Activated T-cell treated with anti-CD3 and anti-CD28 coated beads for 4 hours (primary cell): ENCODE data around the gene SNCB.

Experiments
- DNase-seq: peaks from one replicate; pipeline ENCODE4 v3.0.0-alpha.2; 2020

The SNCB gene

DNA sequence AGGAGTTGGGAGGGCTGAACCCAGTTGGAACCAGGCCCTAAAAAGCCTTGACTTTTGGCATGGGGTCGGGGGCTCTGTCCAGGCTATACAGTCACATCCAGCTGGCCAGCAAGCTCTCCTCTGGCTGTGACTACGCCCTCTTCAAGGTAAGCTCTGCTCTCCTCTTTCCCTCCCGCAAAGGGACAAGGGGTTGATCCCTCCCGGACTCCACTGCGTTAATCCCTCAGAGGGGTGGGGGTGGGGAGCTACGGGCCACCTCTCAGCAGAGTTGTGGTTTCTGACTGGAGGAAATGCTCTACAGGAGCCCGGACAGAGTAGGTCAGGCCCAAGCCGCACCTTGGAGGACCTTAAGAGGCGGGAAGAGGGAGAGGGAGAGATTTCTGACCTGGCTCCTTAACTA is 14.0 kb upstream of the SNCB start:
- DNase-seq, result no peak

DNA sequence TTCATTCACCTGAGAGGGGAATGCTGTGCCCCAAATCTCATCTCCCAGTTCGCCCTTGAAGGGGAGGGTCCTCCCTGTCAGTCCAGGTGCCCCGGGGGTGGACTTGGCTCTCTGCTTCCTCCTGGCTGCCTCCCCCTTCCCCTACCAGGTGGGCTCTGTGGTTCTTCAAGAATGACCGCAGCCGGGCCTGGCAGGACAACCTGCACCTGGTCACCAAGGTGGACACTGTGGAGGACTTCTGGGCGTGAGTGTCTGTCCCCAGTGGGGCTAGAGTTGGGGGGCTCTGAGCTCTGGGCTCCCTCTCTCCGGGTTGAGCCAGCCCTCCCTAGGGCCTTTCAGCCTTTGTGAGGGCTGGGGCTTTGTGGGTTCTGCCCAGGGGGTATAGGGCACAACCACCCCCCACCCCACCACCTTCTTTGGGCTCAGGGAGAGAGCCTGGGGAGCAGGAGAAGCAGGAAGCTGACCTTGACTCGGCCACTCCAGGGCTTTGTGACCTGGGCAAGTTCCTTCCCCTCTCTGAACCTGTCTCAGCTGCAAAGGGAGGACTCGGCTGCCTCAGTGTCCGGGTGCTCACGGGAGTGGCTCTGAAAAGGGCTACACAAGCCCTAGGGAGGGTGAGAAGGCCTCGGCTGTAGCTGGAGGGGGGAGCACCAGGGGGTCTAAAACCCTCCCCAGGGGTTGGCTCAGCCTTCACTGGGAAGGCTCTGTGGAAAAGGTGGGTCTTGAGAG is 13.3 kb upstream of the SNCB start:
- DNase-seq, result no peak

DNA sequence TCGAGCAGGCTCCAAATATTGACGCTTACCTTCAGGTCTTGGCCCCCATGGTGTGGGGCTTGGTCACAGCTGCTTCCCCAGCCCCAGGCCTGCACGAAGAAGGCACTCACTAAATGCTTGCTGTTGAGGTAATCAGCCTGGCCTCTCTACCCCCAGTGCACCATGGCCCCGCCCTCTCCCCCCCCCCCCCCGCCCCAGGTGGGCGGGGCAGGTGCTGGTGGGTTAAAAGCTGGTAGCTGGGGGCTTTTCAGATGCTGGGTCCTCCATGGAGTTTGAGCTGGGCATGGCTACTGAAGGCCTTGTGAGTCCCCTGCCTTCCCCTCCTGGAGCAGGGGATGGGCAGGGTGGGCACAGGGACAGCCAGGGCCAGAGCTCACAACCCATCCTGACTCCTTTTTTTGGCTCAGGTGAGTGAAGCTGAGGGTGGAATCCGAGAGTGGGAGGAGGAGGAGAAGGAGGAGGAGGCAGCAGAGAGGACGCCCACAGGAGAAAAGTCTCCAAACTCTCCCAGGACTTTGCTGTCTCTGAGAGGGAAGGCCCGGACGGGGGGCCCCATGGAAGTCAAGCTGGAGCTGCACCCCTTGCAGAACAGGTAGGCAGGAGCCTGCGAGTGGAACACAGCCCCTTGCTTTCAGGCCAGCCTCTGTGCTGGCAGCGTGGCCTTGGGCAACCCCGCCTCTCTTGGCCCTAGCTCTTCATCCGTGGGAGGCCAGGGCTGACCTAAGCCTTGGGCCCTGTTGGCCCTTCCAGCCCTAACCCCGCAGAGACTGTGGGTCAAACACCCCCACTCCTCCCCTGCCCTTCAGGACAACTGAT is 12.5 kb upstream of the SNCB start:
- DNase-seq, result no peak

GRCh38 chr5:176640616-176641015 is 10.3 kb upstream of the SNCB start:
- no peak for DNase-seq

GRCh38 chr5:176639981-176640380 is 9.6 kb upstream of the SNCB start:
- no peak for DNase-seq

DNA sequence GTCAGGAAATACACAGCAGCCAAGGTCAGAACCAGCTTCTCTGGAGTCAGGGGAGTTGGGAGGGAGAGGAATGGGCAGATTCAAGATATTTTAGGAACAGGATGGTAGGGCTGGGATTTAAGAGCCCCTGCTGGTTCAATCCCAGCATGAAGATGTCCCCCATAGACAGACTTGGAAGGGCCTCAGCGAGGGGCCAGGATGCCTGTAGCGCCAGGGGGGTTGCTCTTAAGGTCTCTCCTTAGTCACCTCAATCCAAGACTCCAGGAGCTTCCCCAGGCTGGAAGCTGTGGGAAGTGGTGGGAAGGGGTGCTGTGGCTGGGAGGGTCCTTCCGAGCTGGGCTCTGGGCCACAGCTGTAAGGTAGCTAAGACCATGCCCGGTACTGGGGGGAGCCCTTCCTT is 8.9 kb upstream of the SNCB start:
- no peak for DNase-seq

GRCh38 chr5:176638437-176638836 is 8.1 kb upstream of the SNCB start:
- no peak for DNase-seq

DNA sequence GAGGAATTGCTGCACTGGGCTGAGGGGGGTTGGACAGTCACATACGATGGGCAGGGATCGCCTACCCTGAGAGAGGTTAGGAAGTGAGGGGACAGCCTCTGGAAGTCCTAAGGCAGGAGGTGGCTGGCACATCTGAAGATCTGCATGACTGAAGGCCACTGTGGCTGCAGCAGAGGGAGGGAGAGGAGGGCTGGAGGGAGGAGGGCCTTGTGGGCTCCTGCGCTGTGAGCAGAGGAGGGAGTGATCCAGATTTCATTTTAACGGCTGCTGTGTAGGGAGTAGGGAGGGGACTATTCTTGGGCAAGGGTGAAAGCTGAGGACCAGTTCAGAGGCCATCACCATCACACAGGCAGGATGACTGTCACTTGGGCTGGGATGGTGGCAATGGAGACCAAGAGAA is 7.2 kb upstream of the SNCB start:
- DNase-seq, result no peak

DNA sequence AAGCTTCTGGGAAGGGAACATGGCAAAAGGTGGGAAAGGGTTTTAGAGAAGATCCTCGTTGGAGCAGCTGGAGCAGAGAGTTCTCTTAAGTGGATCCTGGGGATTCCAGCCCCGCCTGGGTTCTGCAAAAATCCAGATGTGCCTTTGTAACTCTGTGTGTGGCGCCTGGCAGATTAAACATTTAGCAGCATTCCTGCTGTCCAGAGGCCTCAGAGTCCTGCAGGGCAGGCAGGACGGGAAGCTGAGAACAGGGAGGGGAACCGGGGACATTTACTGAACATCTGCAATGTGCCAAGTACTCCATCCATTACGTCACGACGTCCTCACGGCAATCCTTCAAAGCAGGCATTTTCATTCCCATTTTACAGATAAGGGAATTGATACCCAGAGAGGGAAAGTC is 6.1 kb upstream of the SNCB start:
- no peak for DNase-seq

DNA sequence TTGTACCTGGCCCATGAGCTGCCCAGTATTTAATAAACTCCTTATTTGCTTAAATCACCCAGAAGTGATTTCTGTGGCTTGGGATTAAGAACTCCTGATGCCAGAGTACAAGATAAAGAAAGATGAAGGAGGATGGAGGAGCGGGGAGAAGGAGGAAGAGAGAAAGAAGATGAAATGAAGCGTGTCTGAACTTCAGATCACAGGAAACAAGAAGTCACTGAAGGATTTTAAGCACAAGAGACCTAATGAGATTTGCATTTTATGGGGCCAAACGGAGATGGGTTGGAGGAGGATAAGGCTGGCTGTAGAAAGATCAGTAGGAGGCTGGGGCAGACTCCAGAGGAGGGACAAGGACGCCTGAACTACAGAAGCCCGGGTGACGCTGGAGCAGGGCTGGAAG is 3.3 kb upstream of the SNCB start:
- DNase-seq, result no peak

- no peak for DNase-seq
Measured at GRCh38 chr5:176632745-176633144, 2.4 kb upstream of the SNCB start.

GRCh38 chr5:176631383-176632200 is 1.3 kb upstream of the SNCB start:
- DNase-seq, result no peak

GRCh38 chr5:176630681-176631222 is 418 bp upstream of the SNCB start:
- no peak for DNase-seq

- DNase-seq, result no peak
Measured at GRCh38 chr5:176629317-176629852, 949 bp downstream of the SNCB start.

DNA sequence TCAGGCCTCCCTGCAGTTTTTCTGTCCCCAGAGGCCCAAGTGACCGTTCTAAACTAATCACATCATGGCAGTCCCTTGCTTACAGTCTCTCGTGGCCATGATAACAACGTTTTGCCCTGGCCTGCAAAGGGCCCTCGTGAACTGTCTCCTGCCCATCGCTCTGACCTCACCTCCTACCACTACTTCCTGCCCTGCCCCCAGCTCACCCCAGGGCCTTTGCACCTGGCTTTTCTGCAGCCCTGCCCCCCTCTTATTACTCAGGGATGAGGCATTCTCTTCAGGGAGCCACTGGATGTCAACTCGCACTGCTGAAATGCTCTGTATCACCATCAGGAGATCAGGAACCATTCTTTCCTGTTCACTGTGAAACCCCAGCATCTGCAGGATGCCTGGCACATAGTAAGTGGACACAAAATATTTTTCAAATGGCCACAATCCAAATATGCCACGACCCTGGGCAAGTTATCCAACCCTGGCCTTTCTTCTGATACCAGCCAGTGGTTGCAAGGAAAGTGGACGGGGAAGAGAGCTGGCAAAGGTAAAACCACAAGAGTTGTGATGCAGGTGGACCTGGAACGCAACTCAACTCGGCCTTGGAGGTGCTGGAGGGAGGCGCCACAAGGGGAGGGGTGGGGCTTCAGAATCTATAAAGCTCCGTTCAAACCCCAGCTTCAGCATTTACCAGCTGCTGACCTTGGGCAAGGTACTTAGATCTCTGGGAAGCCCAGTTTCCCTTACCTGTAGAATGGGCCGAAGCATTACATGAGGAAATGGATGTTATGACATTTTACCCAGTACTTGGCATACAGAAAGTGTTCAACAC is 1.7 kb downstream of the SNCB start:
- DNase-seq, result no peak

- DNase-seq, result no peak
Measured at GRCh38 chr5:176627582-176627981, 2.8 kb downstream of the SNCB start.

- no peak for DNase-seq
Measured at GRCh38 chr5:176626876-176627236, 3.5 kb downstream of the SNCB start.

DNA sequence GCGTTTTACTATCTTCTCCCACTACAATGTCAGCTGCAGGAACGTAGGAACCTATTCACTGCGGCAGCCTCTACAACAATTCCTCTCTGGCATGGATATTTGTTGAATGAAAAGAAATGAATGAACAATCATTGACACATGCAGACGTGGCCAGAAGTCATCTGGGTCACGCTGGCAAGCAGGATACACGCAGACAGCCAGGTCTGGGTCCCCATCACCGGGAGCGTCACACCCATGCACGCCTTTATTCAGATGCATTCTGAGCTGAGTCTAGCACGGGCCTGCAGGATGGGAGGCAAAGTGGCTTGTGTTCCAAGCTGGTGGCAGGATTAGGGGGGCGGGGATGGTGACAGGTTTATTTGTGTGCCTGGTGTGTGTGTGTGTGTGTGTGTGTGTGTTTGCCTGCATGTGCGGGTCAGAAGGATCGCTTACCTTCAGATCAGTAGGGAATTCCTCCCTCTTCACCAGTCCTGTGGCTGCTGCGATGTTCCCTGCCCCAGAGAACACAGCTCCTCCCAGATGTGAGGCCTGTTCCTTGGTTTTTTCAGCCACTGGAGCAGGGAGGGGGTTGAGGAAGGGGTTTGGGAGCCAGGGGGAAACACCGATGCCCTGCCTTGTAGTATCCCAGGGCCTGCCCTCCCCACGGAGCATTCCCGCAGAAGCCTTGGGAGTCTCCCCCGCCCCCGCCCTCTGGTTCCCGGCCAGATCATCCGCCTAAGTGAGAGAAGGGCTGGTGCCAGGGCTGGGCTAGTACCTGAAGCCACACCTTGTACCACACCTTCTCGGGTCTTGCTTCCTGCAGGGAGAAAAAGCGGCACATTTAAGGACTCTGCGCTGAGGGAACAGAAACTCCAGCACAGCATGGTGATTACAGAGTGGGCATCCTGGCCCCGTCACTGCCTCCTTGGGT is 4.1 kb downstream of the SNCB start:
- DNase-seq, result no peak

- DNase-seq, result no peak
Measured at GRCh38 chr5:176625512-176625911, 4.8 kb downstream of the SNCB start.

DNA sequence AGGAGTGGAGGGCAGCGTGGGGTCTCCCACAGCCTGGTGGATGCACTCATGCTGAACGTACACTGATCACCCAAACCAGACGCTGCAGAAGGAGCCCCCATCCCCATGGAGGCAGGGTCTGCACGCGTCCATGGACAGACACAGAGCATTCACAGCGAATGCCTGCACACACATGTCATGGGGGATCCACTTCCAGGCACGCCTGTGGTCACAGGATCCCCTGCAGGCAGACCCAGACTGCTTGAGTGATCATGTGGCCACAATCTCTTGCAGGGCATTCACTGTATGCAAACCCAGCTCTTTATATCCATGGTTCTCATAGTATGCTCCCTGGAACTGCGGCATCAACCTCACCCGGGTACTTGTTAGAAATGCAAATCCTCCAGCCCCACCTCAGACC is 5.4 kb downstream of the SNCB start:
- no peak for DNase-seq

GRCh38 chr5:176624142-176624541 is 6.2 kb downstream of the SNCB start:
- no peak for DNase-seq
